Kidney (tissue), 14 donors: ENCODE data around the gene ZNF516. TPM values are rescaled to one million over a fixed set of nuclear protein-coding genes. Genes with fewer than 3 reads are reported as not detected.

ENCODE experiments used
- DNase-seq, 5 donors: peaks; one replicate each; pipeline ENCODE4 v3.0.0-alpha.2; 2013 to 2020
- FAIRE-seq: peaks from 2 replicates; lab custom pipeline; 2012; peaks lifted over from hg19 to GRCh38; lab: Jason Lieb, UNC
- H3K27ac ChIP-seq, 2 donors: one replicate each; pipeline ENCODE4 v1.7.0; 2013; ENCODE audit warnings: low read depth in 2 of 2, low read length in 2 of 2, inconsistent platforms in 1 of 2
- H3K27me3 ChIP-seq: one replicate; pipeline ENCODE4 v1.7.1; 2013; ENCODE audit warnings: low read length, inconsistent platforms; ENCODE audit not compliant: control insufficient read depth, insufficient read depth
- H3K36me3 ChIP-seq, 3 donors: one replicate each; pipeline versions ENCODE4 v1.7.0 to v1.7.1; 2013; ENCODE audit warnings: low read length in 3 of 3, control low read depth in 1 of 3, inconsistent platforms in 1 of 3; ENCODE audit not compliant: insufficient read depth in 3 of 3, control insufficient read depth in 2 of 3
- H3K4me1 ChIP-seq, 3 donors: one replicate each; pipeline versions ENCODE4 v1.7.0 to v1.7.1; 2013; ENCODE audit warnings: low read length in 3 of 3, inconsistent platforms in 1 of 3, low read depth in 1 of 3; ENCODE audit not compliant: control insufficient read depth in 2 of 3, insufficient read depth in 2 of 3
- H3K4me3 ChIP-seq, 3 donors: one replicate each; pipeline versions ENCODE4 v1.7.0 to v1.8.1; 2013; ENCODE audit warnings: low read length in 3 of 3, control low read depth in 1 of 3, inconsistent platforms in 1 of 3
- H3K9ac ChIP-seq, 3 donors: one replicate each; pipeline versions ENCODE4 v1.7.0 to v1.7.1; 2013; ENCODE audit warnings: low read length in 3 of 3, control low read depth in 1 of 3, inconsistent platforms in 1 of 3
- H3K9me3 ChIP-seq, 3 donors: one replicate each; pipeline versions ENCODE4 v1.7.0 to v1.7.1; 2013; ENCODE audit warnings: low read length in 3 of 3, control low read depth in 1 of 3, inconsistent platforms in 1 of 3; ENCODE audit not compliant: control insufficient read depth in 2 of 3, insufficient read depth in 1 of 3
- CTCF ChIP-seq: IDR thresholded peaks from 3 replicates; pipeline ENCODE4 v1.5.1; 2012; ENCODE audit warnings: mild to moderate bottlenecking, moderate library complexity, borderline replicate concordance; ENCODE audit not compliant: insufficient read depth; ENCODE audit errors: extremely low read depth
- intact Hi-C: fragments of 100-400 bp; cut with DNase I; formaldehyde crosslinking; loops from one replicate; pipeline ENCODE4 v1.11.1; 2022
- polyA plus RNA-seq: library from polyadenylated mRNA; stranded (reverse); fragments of 350-450 nt; fragmentation: Illumina TruSeq; extraction: RNeasy Lipid Tissue Mini Kit (QIAGEN cat#74804); gene quantifications from one replicate; pipeline ENCODE4 v1.2.3, GENCODE V29; 2014; ENCODE audit warnings: low read depth, low replicate concordance; ENCODE audit not compliant: insufficient read depth
- total RNA-seq: library from RNA; stranded (reverse); fragmentation: NEBNext Ultra II Directional; extraction: Animal tissue kit (Norgen Biotek cat#: 25700); gene quantifications from one replicate; pipeline ENCODE4 v1.2.1, GENCODE V29; 2021
- donor health status: control.
- donor health status: control.
- donor health status: control.
- donor health status: control.
- donor health status: control.
- donor health status: DM: yes; HTN: yes; CAD: no.
- donor health status: Normal renal cell carcinoma (clear cell type).

ZNF516 gene
- total and polyA plus RNA-seq, 2 donors from 2014 or later, result 6.7 to 28.7 TPM

GRCh38 chr18:76494231-76495005 is 624 bp downstream of the ZNF516 start:
- no peak for TF ChIP-seq CTCF
- Histone ChIP-seq H3K4me3 (peak overlapping the region; percentile 76 to 95 (median 93)), H3K4me1 (peaks cover 3 to 9% (median 3%) of the 10 kb centered on the region in 3 donors), H3K9ac (peak overlapping the region; percentile 69 to 93 (median 86)), H3K27me3 (no peaks in the 10 kb centered on the region), H3K9me3 (no peaks in the 10 kb centered on the region), H3K27ac (peak overlapping the region in 1 of 2 donors; percentile 53), H3K36me3 (no peaks in the 10 kb centered on the region)
- FAIRE-seq (no peak), DNase-seq (peak in 4 of 5 donors; percentile 84 to 91 (median 86))
- intact Hi-C loops, result no loop called here

GRCh38 chr18:76493213-76494161 is 1.6 kb downstream of the ZNF516 start:
- FAIRE-seq, result no peak
- peaks cover 4 to 9% (median 5%) of the 10 kb centered on the region in 3 donors for H3K4me1 ChIP-seq
- peak in 4 of 5 donors; percentile 55 to 79 (median 74) for DNase-seq

GRCh38 chr18:76492669-76493212 is 2.3 kb downstream of the ZNF516 start:
- Histone ChIP-seq H3K36me3 (no peaks in the 10 kb centered on the region), H3K4me3 (peak overlapping the region; percentile 76 to 95 (median 93)), H3K27me3 (no peaks in the 10 kb centered on the region), H3K4me1 (peaks cover 5 to 14% (median 11%) of the 10 kb centered on the region in 3 donors), H3K9me3 (no peaks in the 10 kb centered on the region), H3K27ac (peak overlapping the region; percentile 87 to 93), H3K9ac (peak overlapping the region; percentile 62 to 93 (median 70))
- peak; percentile 99 to 100 (median 100) for DNase-seq
- intact Hi-C loops, result no loop called here
- TF ChIP-seq CTCF, result no peak
- FAIRE-seq, result no peak

More at GRCh38 chr18:76493213-76494161, 1.6 kb downstream of the ZNF516 start:
- Histone ChIP-seq H3K27ac (peak overlapping the region; percentile 87 to 93), H3K9me3 (no peaks in the 10 kb centered on the region), H3K9ac (peak overlapping the region; percentile 43 to 93 (median 86)), H3K4me3 (peak overlapping the region; percentile 76 to 95 (median 93)), H3K27me3 (no peaks in the 10 kb centered on the region), H3K36me3 (no peaks in the 10 kb centered on the region)
- no peak for TF ChIP-seq CTCF
- intact Hi-C loops, result no loop called here
